WTC11 (cell line): ENCODE measurements around the gene SARDH. TPM values are rescaled to one million over a fixed set of nuclear protein-coding genes. Genes with fewer than 3 reads are reported as not detected.

Source experiments
- ATAC-seq: fragments of 200-7000 bp; cut with Tn5 transposase; 2 replicates; pipeline ENCODE4 v1.10.0; 2021; ENCODE audit warnings: mild to moderate bottlenecking, moderate library complexity
- CTCF ChIA-PET: fragments of 300-600 bp; sonication (Branson Sonifier 250); formaldehyde crosslinking; loops from one replicate; lab custom pipeline; 2021; ENCODE audit warnings: antibody characterized with exemption; lab: Charles Lee
- POLR2A ChIA-PET: fragments of 350-600 bp; sonication (Branson Sonifier 250); formaldehyde crosslinking; loops from one replicate; lab custom pipeline; 2021; ENCODE audit warnings: antibody characterized with exemption; lab: Charles Lee
- DNase-seq: peaks from one replicate; pipeline ENCODE4 v3.0.0; 2021; ENCODE audit warnings: low spot score
- H3K27ac Mint-ChIP-seq: 2 replicates; pipeline ENCODE4 v1.8.0; 2021; ENCODE audit warnings: mixed read lengths
- H3K27me3 Mint-ChIP-seq: 2 replicates; pipeline ENCODE4 v1.8.0; 2021; ENCODE audit warnings: low read depth, mild to moderate bottlenecking, moderate library complexity, mixed read lengths
- H3K36me3 Mint-ChIP-seq: 2 replicates; pipeline ENCODE4 v1.8.0; 2021; ENCODE audit warnings: mixed read lengths
- H3K4me1 Mint-ChIP-seq: 2 replicates; pipeline ENCODE4 v1.8.0; 2022; ENCODE audit warnings: mixed read lengths
- H3K4me3 Mint-ChIP-seq: 2 replicates; pipeline ENCODE4 v1.8.0; 2021; ENCODE audit warnings: mild to moderate bottlenecking, moderate library complexity, mixed read lengths
- H3K9me3 Mint-ChIP-seq: 2 replicates; pipeline ENCODE4 v1.8.0; 2021; ENCODE audit warnings: mixed read lengths
- NFYB ChIP-seq: sonication (generic); formaldehyde crosslinking; conservative IDR thresholded peaks from 2 replicates; pipeline ENCODE4 v1.8.0; 2022; ENCODE audit warnings: low read depth, missing genetic modification reagents
- NR1H2 ChIP-seq: sonication (generic); formaldehyde crosslinking; IDR thresholded peaks from 2 replicates; pipeline ENCODE4 v1.9.0; 2021; ENCODE audit warnings: mild to moderate bottlenecking, moderate library complexity, missing genetic modification reagents
- PRRX2 ChIP-seq: fragments of 250-450 bp; sonication (Bioruptor Pico); IDR thresholded peaks from 2 replicates; pipeline ENCODE4 v1.8.0; 2021; ENCODE audit warnings: mild to moderate bottlenecking
- TEAD1 ChIP-seq: sonication (generic); formaldehyde crosslinking; IDR thresholded peaks from 2 replicates; pipeline ENCODE4 v1.8.0; 2022; ENCODE audit warnings: mild to moderate bottlenecking, missing genetic modification reagents
- total RNA-seq: library from RNA; stranded (reverse); gene quantifications from 3 replicates; pipeline ENCODE4 v1.2.3, GENCODE V29; 2021
- TF ChIP-seq, protein P1 (sequence below): sonication (generic); formaldehyde crosslinking; IDR thresholded peaks from 2 replicates; pipeline ENCODE4 v1.8.0; 2022; ENCODE audit warnings: mild to moderate bottlenecking, missing genetic modification reagents
- TF ChIP-seq, protein P2 (sequence below): sonication (generic); formaldehyde crosslinking; IDR thresholded peaks from 2 replicates; pipeline ENCODE4 v1.8.1; 2023; ENCODE audit warnings: mild to moderate bottlenecking, missing genetic modification reagents
- TF ChIP-seq, protein P3 (sequence below): fragments of 250-450 bp; sonication (Bioruptor Pico); IDR thresholded peaks from 2 replicates; pipeline ENCODE4 v1.9.0; 2021; ENCODE audit warnings: mild to moderate bottlenecking, borderline replicate concordance
- TF ChIP-seq, protein P4 (sequence below): sonication (generic); formaldehyde crosslinking; IDR thresholded peaks from 2 replicates; pipeline ENCODE4 v1.8.1; 2023; ENCODE audit warnings: mild to moderate bottlenecking, missing genetic modification reagents, moderate library complexity
- TF ChIP-seq, protein P5 (sequence below): sonication (generic); formaldehyde crosslinking; IDR thresholded peaks from 2 replicates; pipeline ENCODE4 v1.8.0; 2022; ENCODE audit warnings: mild to moderate bottlenecking, missing genetic modification reagents

The SARDH gene
- total RNA-seq, 1 experiment from 2014 or later = 8.5 TPM

DNA sequence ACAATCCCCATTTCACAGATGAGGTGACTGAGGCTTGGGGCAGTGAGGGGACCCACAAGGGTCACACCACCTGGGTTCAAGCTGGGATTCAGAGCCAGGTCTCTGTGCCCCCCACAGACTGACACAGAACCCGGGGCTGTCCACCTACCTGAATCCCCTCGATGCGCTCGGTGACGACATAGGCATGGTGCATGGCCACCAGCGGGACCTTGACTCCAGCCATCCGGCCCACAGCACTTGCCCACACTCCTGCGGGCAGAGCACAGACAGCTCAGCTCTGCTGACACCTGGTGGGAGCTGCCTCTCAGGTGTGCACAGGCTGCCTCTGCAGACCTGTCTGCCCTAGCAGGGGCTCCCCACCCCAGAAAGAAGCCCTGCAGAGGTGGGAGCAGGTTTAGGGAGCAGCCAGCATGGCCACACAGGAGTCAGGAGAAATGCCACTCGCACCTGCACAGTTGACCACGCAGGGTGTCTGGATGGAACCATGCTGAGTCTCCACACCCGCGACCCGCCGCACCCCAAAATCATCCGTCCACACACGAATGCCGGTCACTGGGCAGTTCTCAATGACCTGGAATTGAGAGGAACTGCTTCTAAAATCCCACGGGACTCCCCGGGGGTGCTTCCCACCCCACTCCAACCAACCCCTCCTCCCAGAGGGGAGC is 8.4 kb downstream of the SARDH start:
- Mint-ChIP-seq H3K27ac (no peak overlapping the region), H3K9me3 (peaks cover 3% of the 10 kb centered on the region; the same call in 1 of the 2 replicates), H3K4me3 (no peak overlapping the region), H3K27me3 (no peaks in the 10 kb centered on the region), H3K4me1 (peaks cover 7% of the 10 kb centered on the region), H3K36me3 (no peaks in the 10 kb centered on the region)
- ChIA-PET POLR2A (no interaction called here), CTCF (interaction anchor here (0.6 to 5.9 kb wide), 5 partner anchors 8 to 221 kb away, joined by 3 to 39 read pairs (median 5); partner anchors contain the start of gene SARDH)
- ATAC-seq (0 out of 2 replicates have a peak, but pooled peaks have one; percentile 14), DNase-seq (no peak)
- TF ChIP-seq, protein P1, sequence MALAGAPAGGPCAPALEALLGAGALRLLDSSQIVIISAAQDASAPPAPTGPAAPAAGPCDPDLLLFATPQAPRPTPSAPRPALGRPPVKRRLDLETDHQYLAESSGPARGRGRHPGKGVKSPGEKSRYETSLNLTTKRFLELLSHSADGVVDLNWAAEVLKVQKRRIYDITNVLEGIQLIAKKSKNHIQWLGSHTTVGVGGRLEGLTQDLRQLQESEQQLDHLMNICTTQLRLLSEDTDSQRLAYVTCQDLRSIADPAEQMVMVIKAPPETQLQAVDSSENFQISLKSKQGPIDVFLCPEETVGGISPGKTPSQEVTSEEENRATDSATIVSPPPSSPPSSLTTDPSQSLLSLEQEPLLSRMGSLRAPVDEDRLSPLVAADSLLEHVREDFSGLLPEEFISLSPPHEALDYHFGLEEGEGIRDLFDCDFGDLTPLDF = no peak

DNA sequence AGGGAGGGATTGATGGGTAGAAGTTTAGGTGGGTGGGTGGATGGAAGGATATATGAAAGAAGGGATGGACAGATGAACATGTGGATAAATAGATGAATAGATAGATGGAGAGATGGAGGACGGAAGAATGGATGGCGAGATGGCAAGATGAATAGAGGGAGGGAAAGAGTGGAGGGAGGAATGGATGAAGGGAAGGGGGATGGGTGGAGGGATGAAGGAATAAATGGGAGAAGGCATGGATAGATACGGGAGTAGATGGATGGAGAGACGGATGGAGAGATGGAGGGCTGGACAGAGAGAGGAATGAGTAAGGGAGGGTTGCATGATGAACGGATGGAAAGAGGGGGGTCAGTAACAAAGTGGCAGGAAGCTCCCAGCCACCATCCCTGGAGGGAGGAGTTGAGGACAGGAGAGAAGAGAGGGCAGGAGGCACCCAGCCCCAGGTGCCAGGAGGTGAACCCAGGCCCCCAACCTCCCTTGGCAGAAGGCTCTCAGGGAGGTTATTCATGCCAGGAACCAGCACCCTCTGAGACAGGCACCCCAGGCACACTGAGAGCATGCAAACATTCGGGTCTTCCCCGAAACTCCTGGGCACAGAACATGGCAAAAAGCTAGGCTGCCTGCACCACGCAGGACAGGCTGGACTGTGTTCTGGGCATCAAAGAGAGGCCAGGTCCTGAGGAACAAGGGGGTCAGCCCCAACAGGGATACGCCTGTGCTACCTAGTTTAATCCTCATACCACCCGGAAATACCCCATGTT is 9.1 kb downstream of the SARDH start:
- TF ChIP-seq TEAD1 (CRISPR knock-in tag) = no peak
- ChIA-PET CTCF (interaction anchor here (0.6 to 5.9 kb wide), 7 partner anchors 9 to 220 kb away, joined by 3 to 39 read pairs (median 5); partner anchors contain the start of gene SARDH), POLR2A (no interaction called here)
- peaks cover 3% of the 10 kb centered on the region for H3K9me3 Mint-ChIP-seq
- peaks cover 2% of the 10 kb centered on the region; the same call in 1 of the 2 replicates for H3K4me1 Mint-ChIP-seq
- H3K27me3 Mint-ChIP-seq = no peaks in the 10 kb centered on the region
- no peak for DNase-seq
- peaks cover 2% of the 10 kb centered on the region; the same call in 1 of the 2 replicates for H3K36me3 Mint-ChIP-seq
- no peak overlapping the region for H3K4me3 Mint-ChIP-seq
- ATAC-seq = no peak
- H3K27ac Mint-ChIP-seq = no peak overlapping the region

DNA sequence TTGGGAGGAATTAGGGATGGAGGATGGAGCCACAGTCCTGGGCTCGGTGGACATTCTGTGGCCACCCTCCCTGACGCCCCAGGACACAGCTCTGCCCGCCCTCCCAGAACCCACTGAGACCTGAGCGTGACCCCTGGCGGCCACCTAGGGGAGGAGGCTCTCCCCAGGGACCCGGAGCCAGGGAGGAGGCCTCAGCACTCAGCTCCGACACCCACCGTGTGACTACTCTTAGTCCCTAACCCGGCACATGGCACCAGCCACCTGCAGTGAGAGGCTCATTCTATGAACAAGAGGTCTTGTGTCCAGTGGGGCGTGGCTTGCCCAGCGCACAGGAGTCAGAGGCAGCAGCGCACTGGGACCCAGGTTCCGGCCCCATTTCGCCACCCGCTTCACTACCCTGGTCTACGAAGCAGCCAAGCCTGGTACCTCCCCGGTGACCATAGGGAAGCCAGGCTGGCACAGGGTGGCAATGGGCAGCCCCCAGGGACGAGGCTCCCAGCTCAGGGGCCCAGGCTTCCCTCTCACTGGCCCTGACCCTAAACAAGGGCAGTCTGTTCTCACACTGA is 10.2 kb downstream of the SARDH start:
- no peak overlapping the region for H3K27ac Mint-ChIP-seq
- DNase-seq (no peak), ATAC-seq (no peak)
- H3K27me3 Mint-ChIP-seq = no peaks in the 10 kb centered on the region
- H3K4me3 Mint-ChIP-seq = no peak overlapping the region
- TF ChIP-seq, protein P2, sequence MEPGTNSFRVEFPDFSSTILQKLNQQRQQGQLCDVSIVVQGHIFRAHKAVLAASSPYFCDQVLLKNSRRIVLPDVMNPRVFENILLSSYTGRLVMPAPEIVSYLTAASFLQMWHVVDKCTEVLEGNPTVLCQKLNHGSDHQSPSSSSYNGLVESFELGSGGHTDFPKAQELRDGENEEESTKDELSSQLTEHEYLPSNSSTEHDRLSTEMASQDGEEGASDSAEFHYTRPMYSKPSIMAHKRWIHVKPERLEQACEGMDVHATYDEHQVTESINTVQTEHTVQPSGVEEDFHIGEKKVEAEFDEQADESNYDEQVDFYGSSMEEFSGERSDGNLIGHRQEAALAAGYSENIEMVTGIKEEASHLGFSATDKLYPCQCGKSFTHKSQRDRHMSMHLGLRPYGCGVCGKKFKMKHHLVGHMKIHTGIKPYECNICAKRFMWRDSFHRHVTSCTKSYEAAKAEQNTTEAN (CRISPR knock-in tag) = no peak
- TF ChIP-seq, protein P3, sequence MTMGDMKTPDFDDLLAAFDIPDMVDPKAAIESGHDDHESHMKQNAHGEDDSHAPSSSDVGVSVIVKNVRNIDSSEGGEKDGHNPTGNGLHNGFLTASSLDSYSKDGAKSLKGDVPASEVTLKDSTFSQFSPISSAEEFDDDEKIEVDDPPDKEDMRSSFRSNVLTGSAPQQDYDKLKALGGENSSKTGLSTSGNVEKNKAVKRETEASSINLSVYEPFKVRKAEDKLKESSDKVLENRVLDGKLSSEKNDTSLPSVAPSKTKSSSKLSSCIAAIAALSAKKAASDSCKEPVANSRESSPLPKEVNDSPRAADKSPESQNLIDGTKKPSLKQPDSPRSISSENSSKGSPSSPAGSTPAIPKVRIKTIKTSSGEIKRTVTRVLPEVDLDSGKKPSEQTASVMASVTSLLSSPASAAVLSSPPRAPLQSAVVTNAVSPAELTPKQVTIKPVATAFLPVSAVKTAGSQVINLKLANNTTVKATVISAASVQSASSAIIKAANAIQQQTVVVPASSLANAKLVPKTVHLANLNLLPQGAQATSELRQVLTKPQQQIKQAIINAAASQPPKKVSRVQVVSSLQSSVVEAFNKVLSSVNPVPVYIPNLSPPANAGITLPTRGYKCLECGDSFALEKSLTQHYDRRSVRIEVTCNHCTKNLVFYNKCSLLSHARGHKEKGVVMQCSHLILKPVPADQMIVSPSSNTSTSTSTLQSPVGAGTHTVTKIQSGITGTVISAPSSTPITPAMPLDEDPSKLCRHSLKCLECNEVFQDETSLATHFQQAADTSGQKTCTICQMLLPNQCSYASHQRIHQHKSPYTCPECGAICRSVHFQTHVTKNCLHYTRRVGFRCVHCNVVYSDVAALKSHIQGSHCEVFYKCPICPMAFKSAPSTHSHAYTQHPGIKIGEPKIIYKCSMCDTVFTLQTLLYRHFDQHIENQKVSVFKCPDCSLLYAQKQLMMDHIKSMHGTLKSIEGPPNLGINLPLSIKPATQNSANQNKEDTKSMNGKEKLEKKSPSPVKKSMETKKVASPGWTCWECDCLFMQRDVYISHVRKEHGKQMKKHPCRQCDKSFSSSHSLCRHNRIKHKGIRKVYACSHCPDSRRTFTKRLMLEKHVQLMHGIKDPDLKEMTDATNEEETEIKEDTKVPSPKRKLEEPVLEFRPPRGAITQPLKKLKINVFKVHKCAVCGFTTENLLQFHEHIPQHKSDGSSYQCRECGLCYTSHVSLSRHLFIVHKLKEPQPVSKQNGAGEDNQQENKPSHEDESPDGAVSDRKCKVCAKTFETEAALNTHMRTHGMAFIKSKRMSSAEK (CRISPR knock-in tag) = no peak
- TF ChIP-seq NR1H2 (CRISPR knock-in tag) = no peak
- TF ChIP-seq NFYB (CRISPR knock-in tag) = no peak
- TF ChIP-seq, protein P4, sequence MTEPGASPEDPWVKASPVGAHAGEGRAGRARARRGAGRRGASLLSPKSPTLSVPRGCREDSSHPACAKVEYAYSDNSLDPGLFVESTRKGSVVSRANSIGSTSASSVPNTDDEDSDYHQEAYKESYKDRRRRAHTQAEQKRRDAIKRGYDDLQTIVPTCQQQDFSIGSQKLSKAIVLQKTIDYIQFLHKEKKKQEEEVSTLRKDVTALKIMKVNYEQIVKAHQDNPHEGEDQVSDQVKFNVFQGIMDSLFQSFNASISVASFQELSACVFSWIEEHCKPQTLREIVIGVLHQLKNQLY = no peak
- TF ChIP-seq, protein P5, sequence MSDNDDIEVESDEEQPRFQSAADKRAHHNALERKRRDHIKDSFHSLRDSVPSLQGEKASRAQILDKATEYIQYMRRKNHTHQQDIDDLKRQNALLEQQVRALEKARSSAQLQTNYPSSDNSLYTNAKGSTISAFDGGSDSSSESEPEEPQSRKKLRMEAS (CRISPR knock-in tag) = no peak
- TF ChIP-seq PRRX2 (CRISPR knock-in tag) = no peak
- ChIA-PET POLR2A (no interaction called here), CTCF (interaction anchor here (0.6 to 3.5 kb wide), 16 partner anchors 10 to 201 kb away, joined by 3 to 24 read pairs (median 6); partner anchors contain the start of gene SARDH)
- no peaks in the 10 kb centered on the region for H3K4me1 Mint-ChIP-seq
- H3K36me3 Mint-ChIP-seq = peaks cover 6% of the 10 kb centered on the region
- H3K9me3 Mint-ChIP-seq = peaks cover 10% of the 10 kb centered on the region
